Measurements from ENCODE around the gene ATP13A4.

The ATP13A4 gene

GRCh38 chr3:193396451-193397244 lies 158.0 kb downstream of the ATP13A4 start:
- DNase-seq (ENCODE audit: low read depth in 2 of 2), result no peak

GRCh38 chr3:193391902-193392301 lies 162.8 kb downstream of the ATP13A4 start:
- no peak for DNase-seq (ENCODE audit: low read depth in 2 of 2)

GRCh38 chr3:193389335-193389734 lies 165.4 kb downstream of the ATP13A4 start:
- DNase-seq (ENCODE audit: low read depth in 2 of 2), result no peak

- DNase-seq (ENCODE audit: low read depth in 2 of 2), result no peak
These were observed 166.3 kb downstream of the ATP13A4 start for GRCh38 chr3:193388361-193388760.

GRCh38 chr3:193387596-193387995 lies 167.1 kb downstream of the ATP13A4 start:
- DNase-seq (ENCODE audit: low read depth in 2 of 2), result no peak

- no peak for DNase-seq (ENCODE audit: low read depth in 2 of 2)
These were observed 176.0 kb downstream of the ATP13A4 start, which contains the start of gene ATP13A5 for GRCh38 chr3:193378706-193379105. Gene ATP13A5 (minus strand): TSS chr3:193378753. CDS start chr3:193378725, 28 bp downstream.

GRCh38 chr3:193377591-193377990 lies 177.1 kb downstream of the ATP13A4 start:
- DNase-seq (ENCODE audit: low read depth in 2 of 2), result no peak

GRCh38 chr3:193375614-193376013 lies 179.1 kb downstream of the ATP13A4 start:
- no peak for DNase-seq (ENCODE audit: low read depth in 2 of 2)

GRCh38 chr3:193372783-193373182 lies 181.9 kb downstream of the ATP13A4 start:
- no peak for DNase-seq (ENCODE audit: low read depth in 2 of 2)

- no peak for DNase-seq (ENCODE audit: low read depth in 2 of 2)
These were observed 186.8 kb downstream of the ATP13A4 start for GRCh38 chr3:193367868-193368267.

- no peak for DNase-seq (ENCODE audit: low read depth in 2 of 2)
These were observed 197.4 kb downstream of the ATP13A4 start for GRCh38 chr3:193357291-193357690.

- no peak for DNase-seq (ENCODE audit: low read depth in 2 of 2)
These were observed 200.3 kb downstream of the ATP13A4 start for GRCh38 chr3:193354423-193354822.

Measured in fibroblast of skin of left biceps (primary cell).